GM23338 (cell line): ENCODE measurements around the gene LMF1. TPM values are rescaled to one million over a fixed set of nuclear protein-coding genes. Genes with fewer than 3 reads are reported as not detected.

ENCODE experiments used
- ATAC-seq: fragments of 200-7000 bp; cut with Tn5 transposase; 3 replicates; pipeline ENCODE4 v1.9.1; 2020
- DNase-seq: peaks from one replicate; pipeline ENCODE4 v3.0.0-alpha.2; 2015; ENCODE audit warnings: low spot score
- H2AFZ ChIP-seq: fragments of 200-600 bp; sonication (generic); 2 replicates; pipeline ENCODE4 v1.8.0; 2016; ENCODE audit warnings: antibody characterized with exemption, mild to moderate bottlenecking, moderate library complexity
- H3F3A ChIP-seq: fragments of 200-600 bp; sonication (generic); replicated peaks from 2 replicates; pipeline ENCODE4 v1.8.0; 2017; ENCODE audit warnings: antibody characterized with exemption, mixed run types, low read depth
- H3K27ac ChIP-seq: fragments of 200-600 bp; sonication (generic); 2 replicates; pipeline ENCODE4 v1.6.1; 2016; ENCODE audit warnings: low read depth
- H3K27me3 ChIP-seq: fragments of 200-600 bp; sonication (generic); 2 replicates; pipeline ENCODE4 v1.8.0; 2016; ENCODE audit warnings: mild to moderate bottlenecking, mixed run types, moderate library complexity; ENCODE audit not compliant: insufficient read depth
- H3K36me3 ChIP-seq: fragments of 200-600 bp; sonication (generic); 2 replicates; pipeline ENCODE4 v1.8.0; 2016; ENCODE audit warnings: mild to moderate bottlenecking; ENCODE audit not compliant: insufficient read depth
- H3K4me1 ChIP-seq: fragments of 200-600 bp; sonication (generic); 2 replicates; pipeline ENCODE4 v1.8.0; 2016; ENCODE audit warnings: mild to moderate bottlenecking, moderate library complexity; ENCODE audit not compliant: insufficient read depth
- H3K4me2 ChIP-seq: fragments of 200-600 bp; sonication (generic); 2 replicates; pipeline ENCODE4 v1.7.1; 2017; ENCODE audit warnings: mixed run types
- H3K4me3 ChIP-seq: fragments of 200-600 bp; sonication (generic); 2 replicates; pipeline ENCODE4 v1.6.1; 2016; ENCODE audit warnings: mixed run types
- H3K79me2 ChIP-seq: fragments of 200-600 bp; sonication (generic); replicated peaks from 2 replicates; pipeline ENCODE4 v1.8.0; 2017; ENCODE audit warnings: mild to moderate bottlenecking; ENCODE audit not compliant: insufficient read depth
- H3K9me2 ChIP-seq: fragments of 200-600 bp; sonication (generic); 2 replicates; pipeline ENCODE4 v1.8.0; 2017; ENCODE audit not compliant: insufficient read depth
- H4K20me1 ChIP-seq: fragments of 200-600 bp; sonication (generic); replicated peaks from 2 replicates; pipeline ENCODE4 v1.8.0; 2017; ENCODE audit warnings: mild to moderate bottlenecking; ENCODE audit not compliant: insufficient read depth
- H3K27ac Mint-ChIP-seq: 2 replicates; pipeline ENCODE4 v1.8.0; 2020; ENCODE audit warnings: inconsistent platforms, mild to moderate bottlenecking, moderate library complexity, mixed read lengths
- H3K27me3 Mint-ChIP-seq: 3 replicates; pipeline ENCODE4 v1.8.0; 2022; ENCODE audit warnings: low read depth, mild to moderate bottlenecking, moderate library complexity, mixed read lengths, inconsistent platforms; ENCODE audit not compliant: insufficient read depth, poor library complexity
- H3K36me3 Mint-ChIP-seq: 3 replicates; pipeline ENCODE4 v1.8.0; 2021; ENCODE audit warnings: low read depth, mild to moderate bottlenecking, inconsistent platforms, moderate library complexity, mixed read lengths
- H3K4me1 Mint-ChIP-seq: 3 replicates; pipeline ENCODE4 v1.8.0; 2020; ENCODE audit warnings: mild to moderate bottlenecking, inconsistent platforms, mixed read lengths
- H3K4me3 Mint-ChIP-seq: 3 replicates; pipeline ENCODE4 v1.8.0; 2021; ENCODE audit warnings: moderate library complexity, mild to moderate bottlenecking, inconsistent platforms, mixed read lengths
- H3K9me3 Mint-ChIP-seq: 3 replicates; pipeline ENCODE4 v1.8.0; 2020; ENCODE audit warnings: moderate library complexity, mild to moderate bottlenecking, inconsistent platforms, mixed read lengths
- CREB1 ChIP-seq: fragments of 250-450 bp; sonication (Bioruptor Pico); IDR thresholded peaks from 2 replicates; pipeline ENCODE4 v1.5.0; 2020; ENCODE audit warnings: low read depth, mild to moderate bottlenecking, moderate library complexity
- EZH2 ChIP-seq: fragments of 200-600 bp; sonication (generic); IDR thresholded peaks from one replicate; pipeline ENCODE4 v1.8.0; 2017; ENCODE audit warnings: antibody characterized with exemption, mild to moderate bottlenecking, low read depth; ENCODE audit not compliant: unreplicated experiment
- JUNB ChIP-seq: IDR thresholded peaks from one replicate; pipeline ENCODE4 v1.6.1; 2016; ENCODE audit warnings: antibody characterized with exemption; ENCODE audit not compliant: unreplicated experiment
- POLR2AphosphoS5 ChIP-seq: IDR thresholded peaks from 2 replicates; pipeline ENCODE4 v1.6.1; 2016; ENCODE audit warnings: antibody characterized with exemption, low read depth
- STAT1 ChIP-seq: IDR thresholded peaks from one replicate; pipeline ENCODE4 v1.6.1; 2016; ENCODE audit warnings: antibody characterized with exemption; ENCODE audit not compliant: unreplicated experiment
- ZNF114 ChIP-seq: fragments of 250-450 bp; sonication (Bioruptor Pico); IDR thresholded peaks from 2 replicates; pipeline ENCODE4 v1.5.0; 2020; ENCODE audit warnings: mild to moderate bottlenecking, moderate library complexity
- polyA plus RNA-seq: library from polyadenylated mRNA; unstranded; fragments of >200 nt; fragmentation: Nextera tagmentation; extraction: Ambion mirVana; gene quantifications from 2 replicates; pipeline ENCODE4 v1.2.1, GENCODE V29; 2016
- total RNA-seq: library from RNA; depleted of rRNA; stranded (reverse); fragments of >200 nt; shearing (Covaris generic); gene quantifications from 2 replicates; pipeline ENCODE4 v1.2.3, GENCODE V29; 2014
- TF ChIP-seq, protein P1 (sequence below): IDR thresholded peaks from 2 replicates; pipeline ENCODE4 v1.6.1; 2016; ENCODE audit warnings: antibody characterized with exemption
- TF ChIP-seq, protein P2 (sequence below): fragments of 250-450 bp; sonication (Bioruptor Pico); IDR thresholded peaks from 2 replicates; pipeline ENCODE4 v1.5.0; 2020; ENCODE audit warnings: mild to moderate bottlenecking, moderate library complexity
- TF ChIP-seq, protein P3 (sequence below), 2 experiments: fragments of 200-600 bp in 1 of 2; sonication (generic) in 1 of 2; conservative IDR thresholded peaks; 2 replicates each; pipeline versions ENCODE4 v1.5.1 to v1.6.1; 2016 to 2017; ENCODE audit warnings: antibody characterized with exemption in 2 of 2, low read depth in 2 of 2, mild to moderate bottlenecking in 2 of 2, moderate library complexity in 1 of 2

LMF1 gene
- total and polyA plus RNA-seq, 2 experiments from 2014 or later: 4.2 to 10.1 TPM

GRCh38 chr16:805474-805873 is 165.3 kb downstream of the LMF1 start:
- no peak for ATAC-seq
- no peaks in the 10 kb centered on the region for H3K9me2 ChIP-seq
- H4K20me1 ChIP-seq: no peaks in the 10 kb centered on the region; the same call in 1 of the 2 replicates
- H3K4me1 Mint-ChIP-seq: peaks cover 12% of the 10 kb centered on the region
- no peak overlapping the region for H2AFZ ChIP-seq
- no peak overlapping the region for H3K4me3 Mint-ChIP-seq
- peaks cover 5% of the 10 kb centered on the region; the same call in 2 of the 3 replicates for H3K9me3 Mint-ChIP-seq
- H3K27ac Mint-ChIP-seq: no peak overlapping the region
- H3K4me2 ChIP-seq: no peak overlapping the region
- H3K27me3 Mint-ChIP-seq: peaks cover 31% of the 10 kb centered on the region
- H3K27ac ChIP-seq: no peak overlapping the region
- no peaks in the 10 kb centered on the region for H3K36me3 ChIP-seq
- peaks cover 4% of the 10 kb centered on the region; the same call in 1 of the 2 replicates for H3K79me2 ChIP-seq
- peaks cover 43% of the 10 kb centered on the region for H3K27me3 ChIP-seq
- peaks cover 3% of the 10 kb centered on the region; the same call in 1 of the 2 replicates for H3K4me1 ChIP-seq
- TF ChIP-seq, protein P1, sequence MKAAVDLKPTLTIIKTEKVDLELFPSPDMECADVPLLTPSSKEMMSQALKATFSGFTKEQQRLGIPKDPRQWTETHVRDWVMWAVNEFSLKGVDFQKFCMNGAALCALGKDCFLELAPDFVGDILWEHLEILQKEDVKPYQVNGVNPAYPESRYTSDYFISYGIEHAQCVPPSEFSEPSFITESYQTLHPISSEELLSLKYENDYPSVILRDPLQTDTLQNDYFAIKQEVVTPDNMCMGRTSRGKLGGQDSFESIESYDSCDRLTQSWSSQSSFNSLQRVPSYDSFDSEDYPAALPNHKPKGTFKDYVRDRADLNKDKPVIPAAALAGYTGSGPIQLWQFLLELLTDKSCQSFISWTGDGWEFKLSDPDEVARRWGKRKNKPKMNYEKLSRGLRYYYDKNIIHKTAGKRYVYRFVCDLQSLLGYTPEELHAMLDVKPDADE: no peak
- peak; percentile 31; the same call in 1 of the 2 replicates for TF ChIP-seq POLR2AphosphoS5
- H3F3A ChIP-seq: no peaks in the 10 kb centered on the region; the same call in 1 of the 2 replicates
- no peak for DNase-seq
- H3K36me3 Mint-ChIP-seq: 0 out of 3 replicates have a peak, but pooled peaks cover 3% of the 10 kb centered on the region
- H3K4me3 ChIP-seq: no peak overlapping the region

DNA sequence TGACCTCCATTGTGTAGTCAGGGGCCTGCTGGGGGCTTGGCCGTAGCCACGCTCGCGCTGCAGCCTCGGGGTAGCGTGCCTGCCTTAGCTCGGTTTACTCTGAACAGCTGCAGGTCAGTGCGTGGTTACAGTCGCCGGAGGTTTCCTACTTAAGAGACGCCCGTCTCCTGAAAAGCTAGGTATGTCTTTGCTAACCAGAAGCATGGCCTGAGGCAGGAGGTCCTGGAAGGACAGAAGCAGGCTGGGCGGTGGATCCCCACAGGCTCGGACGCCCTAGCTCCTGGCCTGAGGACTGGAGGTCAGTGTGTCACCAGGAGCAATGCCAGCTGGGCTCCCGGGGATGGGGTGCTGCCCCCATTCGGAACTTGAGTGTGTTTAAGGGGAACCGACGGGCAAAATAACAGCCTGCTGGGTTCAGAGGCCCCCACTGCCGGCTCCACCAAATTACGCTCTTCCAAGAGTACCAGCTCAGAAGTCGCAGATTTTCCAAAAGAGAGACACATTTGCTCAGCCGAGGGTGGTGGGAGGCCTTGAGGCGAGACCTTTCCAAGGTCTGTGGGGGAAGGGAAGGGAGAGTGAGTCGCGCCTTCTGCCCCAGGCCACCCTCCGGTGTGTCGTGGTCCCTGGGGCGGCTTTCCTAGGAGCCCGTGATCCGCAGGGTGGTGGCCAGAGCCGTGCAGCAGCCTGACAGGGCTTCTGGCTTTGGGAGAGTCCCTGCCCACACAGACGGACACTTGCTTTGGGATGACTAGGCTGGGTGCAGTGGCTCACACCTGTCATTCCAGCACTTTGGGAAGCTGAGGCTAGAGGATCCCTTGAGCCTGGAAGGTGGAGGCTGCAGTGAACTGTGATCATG is 166.4 kb downstream of the LMF1 start:
- Histone ChIP-seq H3K36me3 (no peaks in the 10 kb centered on the region), H3K79me2 (peaks cover 4% of the 10 kb centered on the region; the same call in 1 of the 2 replicates), H2AFZ (no peak overlapping the region), H3K4me3 (no peak overlapping the region), H3K27me3 (peaks cover 43% of the 10 kb centered on the region), H3F3A (no peaks in the 10 kb centered on the region; the same call in 1 of the 2 replicates), H3K9me2 (no peaks in the 10 kb centered on the region), H4K20me1 (no peaks in the 10 kb centered on the region), H3K4me2 (no peak overlapping the region), H3K4me1 (peaks cover 3% of the 10 kb centered on the region; the same call in 1 of the 2 replicates), H3K27ac (no peak overlapping the region)
- Mint-ChIP-seq H3K27ac (no peak overlapping the region), H3K4me3 (no peak overlapping the region), H3K9me3 (peaks cover 3% of the 10 kb centered on the region; the same call in 2 of the 3 replicates), H3K36me3 (0 out of 3 replicates have a peak, but pooled peaks cover 3% of the 10 kb centered on the region), H3K27me3 (peaks cover 28% of the 10 kb centered on the region), H3K4me1 (peaks cover 12% of the 10 kb centered on the region)
- DNase-seq: no peak
- no peak for ATAC-seq
- TF ChIP-seq EZH2: no peak
- TF ChIP-seq, protein P2, sequence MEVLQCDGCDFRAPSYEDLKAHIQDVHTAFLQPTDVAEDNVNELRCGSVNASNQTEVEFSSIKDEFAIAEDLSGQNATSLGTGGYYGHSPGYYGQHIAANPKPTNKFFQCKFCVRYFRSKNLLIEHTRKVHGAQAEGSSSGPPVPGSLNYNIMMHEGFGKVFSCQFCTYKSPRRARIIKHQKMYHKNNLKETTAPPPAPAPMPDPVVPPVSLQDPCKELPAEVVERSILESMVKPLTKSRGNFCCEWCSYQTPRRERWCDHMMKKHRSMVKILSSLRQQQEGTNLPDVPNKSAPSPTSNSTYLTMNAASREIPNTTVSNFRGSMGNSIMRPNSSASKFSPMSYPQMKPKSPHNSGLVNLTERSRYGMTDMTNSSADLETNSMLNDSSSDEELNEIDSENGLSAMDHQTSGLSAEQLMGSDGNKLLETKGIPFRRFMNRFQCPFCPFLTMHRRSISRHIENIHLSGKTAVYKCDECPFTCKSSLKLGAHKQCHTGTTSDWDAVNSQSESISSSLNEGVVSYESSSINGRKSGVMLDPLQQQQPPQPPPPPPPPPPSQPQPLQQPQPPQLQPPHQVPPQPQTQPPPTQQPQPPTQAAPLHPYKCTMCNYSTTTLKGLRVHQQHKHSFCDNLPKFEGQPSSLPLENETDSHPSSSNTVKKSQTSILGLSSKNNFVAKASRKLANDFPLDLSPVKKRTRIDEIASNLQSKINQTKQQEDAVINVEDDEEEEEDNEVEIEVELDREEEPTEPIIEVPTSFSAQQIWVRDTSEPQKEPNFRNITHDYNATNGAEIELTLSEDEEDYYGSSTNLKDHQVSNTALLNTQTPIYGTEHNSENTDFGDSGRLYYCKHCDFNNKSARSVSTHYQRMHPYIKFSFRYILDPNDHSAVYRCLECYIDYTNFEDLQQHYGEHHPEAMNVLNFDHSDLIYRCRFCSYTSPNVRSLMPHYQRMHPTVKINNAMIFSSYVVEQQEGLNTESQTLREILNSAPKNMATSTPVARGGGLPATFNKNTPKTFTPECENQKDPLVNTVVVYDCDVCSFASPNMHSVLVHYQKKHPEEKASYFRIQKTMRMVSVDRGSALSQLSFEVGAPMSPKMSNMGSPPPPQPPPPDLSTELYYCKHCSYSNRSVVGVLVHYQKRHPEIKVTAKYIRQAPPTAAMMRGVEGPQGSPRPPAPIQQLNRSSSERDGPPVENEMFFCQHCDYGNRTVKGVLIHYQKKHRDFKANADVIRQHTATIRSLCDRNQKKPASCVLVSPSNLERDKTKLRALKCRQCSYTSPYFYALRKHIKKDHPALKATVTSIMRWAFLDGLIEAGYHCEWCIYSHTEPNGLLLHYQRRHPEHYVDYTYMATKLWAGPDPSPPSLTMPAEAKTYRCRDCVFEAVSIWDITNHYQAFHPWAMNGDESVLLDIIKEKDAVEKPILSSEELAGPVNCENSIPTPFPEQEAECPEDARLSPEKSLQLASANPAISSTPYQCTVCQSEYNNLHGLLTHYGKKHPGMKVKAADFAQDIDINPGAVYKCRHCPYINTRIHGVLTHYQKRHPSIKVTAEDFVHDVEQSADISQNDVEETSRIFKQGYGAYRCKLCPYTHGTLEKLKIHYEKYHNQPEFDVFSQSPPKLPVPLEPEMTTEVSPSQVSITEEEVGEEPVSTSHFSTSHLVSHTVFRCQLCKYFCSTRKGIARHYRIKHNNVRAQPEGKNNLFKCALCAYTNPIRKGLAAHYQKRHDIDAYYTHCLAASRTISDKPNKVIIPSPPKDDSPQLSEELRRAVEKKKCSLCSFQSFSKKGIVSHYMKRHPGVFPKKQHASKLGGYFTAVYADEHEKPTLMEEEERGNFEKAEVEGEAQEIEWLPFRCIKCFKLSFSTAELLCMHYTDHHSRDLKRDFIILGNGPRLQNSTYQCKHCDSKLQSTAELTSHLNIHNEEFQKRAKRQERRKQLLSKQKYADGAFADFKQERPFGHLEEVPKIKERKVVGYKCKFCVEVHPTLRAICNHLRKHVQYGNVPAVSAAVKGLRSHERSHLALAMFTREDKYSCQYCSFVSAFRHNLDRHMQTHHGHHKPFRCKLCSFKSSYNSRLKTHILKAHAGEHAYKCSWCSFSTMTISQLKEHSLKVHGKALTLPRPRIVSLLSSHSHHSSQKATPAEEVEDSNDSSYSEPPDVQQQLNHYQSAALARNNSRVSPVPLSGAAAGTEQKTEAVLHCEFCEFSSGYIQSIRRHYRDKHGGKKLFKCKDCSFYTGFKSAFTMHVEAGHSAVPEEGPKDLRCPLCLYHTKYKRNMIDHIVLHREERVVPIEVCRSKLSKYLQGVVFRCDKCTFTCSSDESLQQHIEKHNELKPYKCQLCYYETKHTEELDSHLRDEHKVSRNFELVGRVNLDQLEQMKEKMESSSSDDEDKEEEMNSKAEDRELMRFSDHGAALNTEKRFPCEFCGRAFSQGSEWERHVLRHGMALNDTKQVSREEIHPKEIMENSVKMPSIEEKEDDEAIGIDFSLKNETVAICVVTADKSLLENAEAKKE (CRISPR knock-in tag): no peak
- TF ChIP-seq, protein P1: no peak
- TF ChIP-seq CREB1: no peak
- TF ChIP-seq STAT1: no peak
- TF ChIP-seq JUNB: no peak
- TF ChIP-seq ZNF114: no peak
- TF ChIP-seq, protein P3, sequence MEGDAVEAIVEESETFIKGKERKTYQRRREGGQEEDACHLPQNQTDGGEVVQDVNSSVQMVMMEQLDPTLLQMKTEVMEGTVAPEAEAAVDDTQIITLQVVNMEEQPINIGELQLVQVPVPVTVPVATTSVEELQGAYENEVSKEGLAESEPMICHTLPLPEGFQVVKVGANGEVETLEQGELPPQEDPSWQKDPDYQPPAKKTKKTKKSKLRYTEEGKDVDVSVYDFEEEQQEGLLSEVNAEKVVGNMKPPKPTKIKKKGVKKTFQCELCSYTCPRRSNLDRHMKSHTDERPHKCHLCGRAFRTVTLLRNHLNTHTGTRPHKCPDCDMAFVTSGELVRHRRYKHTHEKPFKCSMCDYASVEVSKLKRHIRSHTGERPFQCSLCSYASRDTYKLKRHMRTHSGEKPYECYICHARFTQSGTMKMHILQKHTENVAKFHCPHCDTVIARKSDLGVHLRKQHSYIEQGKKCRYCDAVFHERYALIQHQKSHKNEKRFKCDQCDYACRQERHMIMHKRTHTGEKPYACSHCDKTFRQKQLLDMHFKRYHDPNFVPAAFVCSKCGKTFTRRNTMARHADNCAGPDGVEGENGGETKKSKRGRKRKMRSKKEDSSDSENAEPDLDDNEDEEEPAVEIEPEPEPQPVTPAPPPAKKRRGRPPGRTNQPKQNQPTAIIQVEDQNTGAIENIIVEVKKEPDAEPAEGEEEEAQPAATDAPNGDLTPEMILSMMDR (conservative IDR thresholded peaks at IDR 0.05; ENCODE audit: low read depth in 2 of 2): no peak
